GM19452 (cell line): ENCODE data around the gene AOPEP.

Source experiments
- ATAC-seq: cut with Tn5 transposase; IDR thresholded peaks from one replicate; pipeline ENCODE4 v1.9.1; 2021; ENCODE audit not compliant: unreplicated experiment

The AOPEP gene

DNA sequence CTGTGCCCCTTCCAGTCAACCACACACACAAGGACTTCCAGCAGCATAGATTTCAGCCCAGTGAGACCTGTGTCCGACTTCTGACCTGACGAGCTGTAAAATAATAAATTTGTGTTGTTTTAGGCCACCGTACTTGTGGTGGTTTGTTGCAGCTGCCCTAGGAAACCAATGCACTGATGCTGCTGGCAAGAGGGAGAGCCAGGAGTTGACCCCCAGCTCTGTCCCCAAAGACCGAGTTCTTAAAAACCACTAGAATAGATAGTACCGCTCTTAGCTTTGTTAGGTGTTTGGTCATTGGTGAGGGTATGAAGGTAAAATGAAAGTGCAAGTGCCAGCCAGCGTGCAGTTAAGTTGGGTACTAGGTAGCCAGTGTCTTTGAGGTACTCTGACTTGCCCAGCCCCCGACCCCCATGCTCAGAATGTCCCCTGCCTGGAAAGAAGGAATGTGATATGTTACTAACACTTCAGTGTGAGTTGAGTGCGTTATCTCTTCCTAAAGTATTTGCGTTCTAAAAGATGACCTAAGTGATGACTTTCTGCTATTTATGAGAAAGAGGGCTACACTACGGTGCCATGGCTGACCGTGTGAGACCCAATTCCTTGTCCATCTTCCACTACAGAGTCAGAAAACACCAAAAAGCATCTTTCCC is 185.6 kb downstream of the AOPEP start:
- ATAC-seq = no peak

- no peak for ATAC-seq
These were observed 186.3 kb downstream of the AOPEP start for GRCh38 chr9:94912700-94913249.

GRCh38 chr9:94913550-94913949 is 187.1 kb downstream of the AOPEP start:
- no peak for ATAC-seq

GRCh38 chr9:94915476-94916450 is 189.3 kb downstream of the AOPEP start:
- ATAC-seq = no peak

DNA sequence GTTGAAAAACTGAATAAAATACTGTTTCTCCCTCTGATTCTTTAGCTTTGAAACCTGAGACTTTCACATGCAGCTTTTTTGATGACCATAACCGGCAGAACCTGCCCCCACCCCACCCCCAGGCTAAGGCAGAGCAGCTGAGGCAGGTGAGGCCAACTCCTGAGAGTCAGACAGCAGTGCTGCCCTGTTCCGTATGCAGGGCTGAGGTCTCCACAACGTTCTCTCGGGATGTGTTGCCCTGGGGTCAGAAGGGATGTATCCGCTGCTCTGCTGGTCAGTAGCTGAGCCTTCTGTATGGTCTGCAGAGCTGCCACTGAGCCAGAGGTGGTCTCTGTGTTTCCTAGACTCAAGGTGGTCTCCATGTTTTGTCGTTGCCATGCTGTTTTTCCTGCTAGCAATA is 190.5 kb downstream of the AOPEP start:
- ATAC-seq = no peak

DNA sequence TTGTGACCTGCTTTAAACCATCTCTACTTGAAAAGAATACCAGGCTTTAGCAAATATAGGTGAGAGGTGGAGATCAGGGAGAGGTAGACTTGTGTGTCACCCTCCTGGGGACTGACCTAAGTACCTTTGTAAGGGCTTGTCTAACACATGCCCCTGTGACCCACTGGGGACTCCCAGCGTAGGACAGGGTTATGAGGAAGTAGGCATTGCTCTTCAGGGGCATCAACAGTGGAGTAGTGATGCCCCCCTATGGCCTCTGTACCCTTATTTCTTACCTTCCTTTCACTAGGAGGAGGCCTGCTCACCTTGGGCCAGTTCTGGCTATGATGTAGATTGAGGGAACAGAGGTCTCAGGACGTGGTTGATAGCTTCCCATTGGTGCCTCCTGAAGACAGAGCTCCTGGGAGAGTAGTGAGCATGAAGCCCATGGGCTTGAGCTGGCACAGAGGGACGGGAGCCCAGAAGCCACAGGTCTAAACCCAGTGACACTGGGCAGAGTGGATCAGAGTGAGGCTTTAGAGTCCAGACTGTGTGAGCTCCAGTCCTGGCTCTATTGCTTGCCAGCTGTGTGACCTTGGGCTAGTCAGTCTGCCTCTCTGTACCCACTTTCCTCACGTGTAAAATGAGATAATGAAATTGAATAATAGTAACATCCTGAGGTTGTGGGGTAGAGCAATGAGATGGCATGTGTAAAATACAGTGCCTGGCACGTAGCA is 191.7 kb downstream of the AOPEP start:
- ATAC-seq = no peak

DNA sequence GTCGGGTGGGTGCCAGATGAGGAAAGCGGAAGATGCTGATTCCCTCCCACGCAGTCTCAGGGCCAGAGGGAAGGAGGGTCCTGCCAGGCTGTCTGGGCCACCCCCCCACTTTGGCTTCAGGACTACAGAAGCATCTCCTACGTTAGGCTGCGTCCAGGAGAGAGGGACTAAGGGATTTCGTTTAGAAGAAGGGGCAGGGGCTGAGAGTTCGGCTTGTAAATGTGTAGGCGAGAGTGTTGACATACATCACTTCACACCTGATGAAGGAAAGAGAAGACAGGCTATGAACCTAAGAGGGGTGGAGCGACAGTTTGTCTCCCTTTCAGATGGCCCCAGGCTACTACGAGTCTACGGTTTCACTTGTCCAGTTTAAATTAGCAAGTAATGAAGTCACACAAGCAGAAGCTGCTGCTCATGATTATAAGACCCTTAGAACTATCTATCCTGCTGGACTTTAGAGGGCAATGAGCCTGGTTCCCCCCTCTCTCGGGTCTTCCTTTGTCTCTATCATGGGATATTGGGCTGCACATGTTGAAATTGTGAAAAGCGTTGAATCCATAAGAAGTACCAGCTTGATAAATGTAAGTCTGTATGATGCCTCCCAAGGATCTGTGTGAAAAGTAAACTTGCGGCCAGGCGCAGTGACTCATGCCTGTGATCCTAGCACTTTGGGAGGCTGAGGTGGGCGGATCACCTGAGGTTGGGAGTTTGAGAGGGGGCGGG is 193.0 kb downstream of the AOPEP start:
- no peak for ATAC-seq

GRCh38 chr9:94920420-94921091 is 194.1 kb downstream of the AOPEP start:
- ATAC-seq = no peak

GRCh38 chr9:94921092-94921471 is 194.6 kb downstream of the AOPEP start:
- ATAC-seq = no peak

DNA sequence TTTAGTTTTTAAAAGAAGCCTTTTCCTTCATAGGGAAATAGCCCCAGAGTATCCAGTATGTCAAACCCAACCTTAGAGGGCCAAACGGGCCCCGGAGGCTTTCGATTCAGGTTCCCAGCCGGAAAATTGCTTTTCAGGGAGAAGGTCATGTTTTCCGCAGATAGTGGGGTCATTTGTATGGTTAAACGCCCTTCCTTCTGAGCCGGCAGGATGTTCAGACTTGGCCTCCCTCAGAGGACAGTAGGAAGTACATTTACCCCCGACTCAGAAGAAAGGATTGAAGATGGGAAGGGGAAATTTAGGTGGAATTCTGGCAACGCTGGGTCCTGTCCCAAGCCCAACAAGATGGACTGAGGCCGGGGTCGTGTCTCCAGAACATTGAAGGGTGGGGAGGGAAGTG is 195.2 kb downstream of the AOPEP start:
- no peak for ATAC-seq

DNA sequence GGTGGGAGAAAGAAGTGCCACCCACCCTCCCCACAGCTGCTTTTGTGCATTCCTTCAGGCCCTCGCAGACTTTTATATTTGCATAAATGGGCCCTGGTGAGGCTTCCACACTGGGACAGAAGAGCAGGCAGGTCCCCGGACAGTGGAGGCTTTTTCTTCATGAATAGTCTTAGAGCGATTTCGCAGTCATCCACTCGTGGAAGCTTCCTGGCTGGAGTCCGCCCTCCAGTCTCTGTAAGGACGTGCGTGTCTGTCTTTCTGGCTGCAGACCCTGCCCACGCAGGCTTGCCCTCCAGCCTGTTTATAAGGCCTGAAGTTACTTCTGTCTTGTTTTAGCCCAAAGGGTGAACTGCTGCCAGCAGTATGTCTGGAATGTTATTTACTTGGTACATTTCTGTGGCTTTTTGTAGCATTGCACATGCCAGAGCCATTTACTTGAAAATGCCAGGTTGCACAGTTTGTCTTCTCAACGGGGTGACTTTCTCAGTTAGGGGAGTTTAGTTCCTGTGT is 195.7 kb downstream of the AOPEP start:
- ATAC-seq = no peak

DNA sequence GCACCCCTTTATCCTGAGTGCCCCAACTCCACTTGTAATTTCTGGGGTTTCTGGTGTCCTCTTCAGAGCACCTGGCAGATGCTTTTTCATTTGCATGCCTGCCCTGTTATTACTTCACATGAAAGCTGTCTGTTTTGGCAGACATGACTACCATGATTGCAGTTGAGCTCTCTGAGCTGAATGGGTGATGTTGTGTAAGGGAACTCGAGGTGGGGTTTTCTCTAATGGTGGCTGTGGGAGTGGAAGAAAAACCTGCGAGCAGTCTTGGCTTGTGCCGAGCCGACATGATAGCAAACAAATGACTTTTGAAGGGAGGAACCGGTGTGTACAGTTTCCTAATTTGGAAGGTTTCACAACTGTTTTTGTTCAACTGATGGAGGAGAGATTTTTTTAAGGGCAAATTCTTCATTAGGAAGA is 196.2 kb downstream of the AOPEP start:
- ATAC-seq = no peak

- no peak for ATAC-seq
These were observed 197.0 kb downstream of the AOPEP start for GRCh38 chr9:94923326-94924089.

- ATAC-seq = no peak
These were observed 199.4 kb downstream of the AOPEP start for GRCh38 chr9:94925751-94926430.

GRCh38 chr9:94926431-94926800 is 199.9 kb downstream of the AOPEP start:
- ATAC-seq = no peak

GRCh38 chr9:94927048-94927761 is 200.7 kb downstream of the AOPEP start:
- ATAC-seq = no peak

DNA sequence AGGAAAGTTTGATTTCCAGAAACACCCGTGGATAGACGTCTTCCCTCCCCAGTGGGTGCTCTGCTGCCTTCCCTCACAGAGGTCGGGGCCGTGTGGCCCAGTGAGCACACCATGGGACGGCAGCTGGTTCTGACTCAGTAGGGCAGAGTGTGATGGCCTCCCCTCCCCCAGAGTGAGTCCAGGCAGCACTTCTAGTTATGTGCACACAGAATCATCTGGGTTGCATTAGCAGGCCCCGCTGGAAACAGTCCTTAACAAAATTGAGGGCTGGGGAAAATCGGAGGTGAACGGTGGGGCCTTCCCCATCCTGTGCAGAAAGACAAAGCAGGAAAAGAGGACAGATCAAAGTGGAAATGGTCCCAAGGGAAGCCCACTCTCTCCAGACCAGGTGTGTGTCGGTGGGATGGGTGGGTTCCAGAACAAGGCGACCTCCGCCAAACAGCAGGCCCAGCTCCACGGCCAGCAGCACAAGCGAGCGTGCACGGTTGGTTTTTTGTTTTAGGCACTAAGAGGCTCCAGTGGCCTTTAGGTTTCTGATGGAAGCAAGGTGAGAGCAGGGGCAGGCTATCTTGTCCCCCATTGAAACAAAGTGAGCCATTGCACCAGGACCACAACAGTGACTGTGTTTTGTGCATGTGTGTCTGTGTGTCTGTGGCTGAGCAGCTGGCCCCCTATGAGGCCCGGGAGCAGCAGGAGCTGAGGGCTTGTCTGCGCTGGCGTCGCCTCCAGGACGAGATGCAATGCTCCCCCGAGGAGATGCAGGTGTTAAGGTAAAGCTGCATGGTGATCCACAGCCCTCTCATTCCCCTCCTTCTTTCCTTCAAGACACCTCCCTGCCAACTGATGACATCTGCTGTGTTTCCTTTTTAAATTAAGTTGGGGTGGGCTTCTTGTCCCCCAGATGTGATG is 201.5 kb downstream of the AOPEP start:
- ATAC-seq = no peak
